ENCODE results near the gene CAPN9.

- no peak for TF ChIP-seq CTCF (IDR thresholded peaks at IDR 0.05; ENCODE audit: low read depth, low read length)
- no peak for TF ChIP-seq POLR2A (IDR thresholded peaks at IDR 0.05; ENCODE audit: extremely low read depth, insufficient read length)
Measured at GRCh38 chr1:230737622-230738262, 9.4 kb upstream of the CAPN9 start.

Measured in NB4 (cell line).